NCI-H345 treated with DMSO at 0.1 percent for 48 hours (cell line): Measurements from ENCODE around the gene GLOD5.
A peak's percentile ranks its signal among the peaks of the same experiment; 100 is the strongest.

Experiments used
- DNase-seq: peaks from one replicate; lab custom pipeline; 2025; ENCODE audit not compliant: unreplicated experiment; lab: John Stamatoyannopoulos, UW

The GLOD5 gene

GRCh38 chrX:48761674-48762471 lies at the start of gene GLOD5:
TSS of gene GLOD5 (plus strand) at chrX:48761747. CDS start at chrX:48761791, 44 bp downstream.
- peak; percentile 47 for DNase-seq

GRCh38 chrX:48711929-48712505 lies 49.5 kb upstream of the GLOD5 start:
- no peak for DNase-seq

- DNase-seq, result no peak
These were observed 47.7 kb upstream of the GLOD5 start for GRCh38 chrX:48713847-48714246.

GRCh38 chrX:48714573-48714972 lies 47.0 kb upstream of the GLOD5 start:
- no peak for DNase-seq

- DNase-seq, result no peak
These were observed 46.5 kb upstream of the GLOD5 start for GRCh38 chrX:48715072-48715471.

- DNase-seq, result no peak
These were observed 45.6 kb upstream of the GLOD5 start for GRCh38 chrX:48715876-48716502.

GRCh38 chrX:48719958-48720357 lies 41.6 kb upstream of the GLOD5 start:
- no peak for DNase-seq

GRCh38 chrX:48720577-48721250 lies 40.8 kb upstream of the GLOD5 start:
- no peak for DNase-seq

- no peak for DNase-seq
These were observed 39.6 kb upstream of the GLOD5 start for GRCh38 chrX:48721916-48722315.

GRCh38 chrX:48726596-48726995 lies 35.0 kb upstream of the GLOD5 start:
- no peak for DNase-seq

GRCh38 chrX:48728653-48729052 lies 32.9 kb upstream of the GLOD5 start:
- no peak for DNase-seq

- no peak for DNase-seq
These were observed 25.2 kb upstream of the GLOD5 start for GRCh38 chrX:48736303-48736702.

- DNase-seq, result no peak
These were observed 24.7 kb upstream of the GLOD5 start for GRCh38 chrX:48736878-48737212.

GRCh38 chrX:48737213-48737938 lies 24.2 kb upstream of the GLOD5 start:
- DNase-seq, result peak; percentile 97

GRCh38 chrX:48737940-48738339 lies 23.6 kb upstream of the GLOD5 start:
- DNase-seq, result no peak

GRCh38 chrX:48741834-48742233 lies 19.7 kb upstream of the GLOD5 start:
- DNase-seq, result no peak

GRCh38 chrX:48745222-48745621 lies 16.3 kb upstream of the GLOD5 start:
- no peak for DNase-seq

- no peak for DNase-seq
These were observed 14.0 kb upstream of the GLOD5 start for GRCh38 chrX:48747415-48748016.

GRCh38 chrX:48749182-48749581 lies 12.4 kb upstream of the GLOD5 start:
- DNase-seq, result no peak

- DNase-seq, result no peak
These were observed 10.2 kb upstream of the GLOD5 start for GRCh38 chrX:48751343-48751742.

- DNase-seq, result no peak
These were observed 9.0 kb upstream of the GLOD5 start for GRCh38 chrX:48752498-48752897.
